Hepatocyte (in vitro differentiated cells): Measurements from ENCODE around the gene GAB1. TPM values are rescaled to one million over a fixed set of nuclear protein-coding genes. Genes with fewer than 3 reads are reported as not detected.
A peak's percentile ranks its signal among the peaks of the same experiment; 100 is the strongest.

Source experiments
- DNase-seq: peaks from one replicate; pipeline ENCODE4 v3.0.0-alpha.2; 2016; ENCODE audit warnings: low spot score
- H2AFZ ChIP-seq: fragments of 200-600 bp; sonication (generic); 2 replicates; pipeline ENCODE4 v1.6.0; 2016; ENCODE audit warnings: antibody characterized with exemption, mild to moderate bottlenecking
- H3K27ac ChIP-seq: fragments of 200-600 bp; sonication (generic); 2 replicates; pipeline ENCODE4 v1.5.1; 2016; ENCODE audit warnings: mild to moderate bottlenecking
- H3K27me3 ChIP-seq: fragments of 200-600 bp; sonication (generic); 2 replicates; pipeline ENCODE4 v1.6.1; 2016
- H3K36me3 ChIP-seq: fragments of 200-600 bp; sonication (generic); replicated peaks from 2 replicates; pipeline ENCODE4 v1.5.1; 2016; ENCODE audit warnings: low read depth; ENCODE audit not compliant: insufficient read depth
- H3K4me1 ChIP-seq: fragments of 200-600 bp; sonication (generic); 2 replicates; pipeline ENCODE4 v1.5.1; 2016; ENCODE audit warnings: mild to moderate bottlenecking, moderate library complexity; ENCODE audit not compliant: insufficient read depth
- H3K4me2 ChIP-seq: fragments of 200-600 bp; sonication (generic); 2 replicates; pipeline ENCODE4 v1.6.0; 2016
- H3K4me3 ChIP-seq: fragments of 200-600 bp; sonication (generic); 2 replicates; pipeline ENCODE4 v1.5.1; 2016; ENCODE audit warnings: mild to moderate bottlenecking
- H3K79me2 ChIP-seq: fragments of 200-600 bp; sonication (generic); 2 replicates; pipeline ENCODE4 v1.6.0; 2017; ENCODE audit warnings: mild to moderate bottlenecking
- H3K9me2 ChIP-seq: fragments of 200-600 bp; sonication (generic); replicated peaks from 2 replicates; pipeline ENCODE4 v1.6.0; 2017; ENCODE audit warnings: mild to moderate bottlenecking; ENCODE audit not compliant: insufficient read depth
- H3K9me3 ChIP-seq: fragments of 200-600 bp; sonication (generic); 2 replicates; pipeline ENCODE4 v1.5.1; 2016; ENCODE audit warnings: low read depth, mild to moderate bottlenecking
- H4K20me1 ChIP-seq: fragments of 200-600 bp; sonication (generic); 2 replicates; pipeline ENCODE4 v1.6.0; 2016; ENCODE audit warnings: mild to moderate bottlenecking; ENCODE audit not compliant: insufficient read depth, poor library complexity, severe bottlenecking
- CTCF ChIP-seq: fragments of 200-600 bp; sonication (generic); IDR thresholded peaks from 2 replicates; pipeline ENCODE4 v1.5.1; 2016; ENCODE audit warnings: antibody characterized with exemption, mild to moderate bottlenecking; ENCODE audit not compliant: poor library complexity
- EZH2 ChIP-seq: fragments of 200-600 bp; sonication (generic); IDR thresholded peaks from 2 replicates; pipeline ENCODE4 v1.6.1; 2016; ENCODE audit warnings: antibody characterized with exemption, mild to moderate bottlenecking, borderline replicate concordance
- EZH2phosphoT487 ChIP-seq: fragments of 200-600 bp; sonication (generic); IDR thresholded peaks from one replicate; pipeline ENCODE4 v1.6.1; 2018; ENCODE audit warnings: antibody characterized with exemption, mild to moderate bottlenecking, low read depth, moderate library complexity; ENCODE audit not compliant: unreplicated experiment, severe bottlenecking
- WGBS: methylation state at CpG from one replicate; pipeline ENCODE4 v1.1.6; 2016; ENCODE audit warnings: low lambda C conversion rate; ENCODE audit errors: missing lambda C conversion rate; 5-methylcytosine and 5-hydroxymethylcytosine counted together
- polyA plus RNA-seq: library from polyadenylated mRNA; unstranded; fragments of >200 nt; fragmentation: Nextera tagmentation; extraction: Ambion mirVana; gene quantifications from 2 replicates; pipeline ENCODE4 v1.2.1, GENCODE V29; 2016
- total RNA-seq: library from RNA; depleted of rRNA; stranded (reverse); fragments of >200 nt; gene quantifications from 2 replicates; pipeline ENCODE4 v1.2.3, GENCODE V29; 2014

Gene GAB1
- total and polyA plus RNA-seq, 2 experiments from 2014 or later, result 10.9 to 30.7 TPM

GRCh38 chr4:143382596-143382995, 45.9 kb downstream of the GAB1 start:
- no peaks in the 10 kb centered on the region for H3K9me3 ChIP-seq
- H3K4me2 ChIP-seq, result peak overlapping the region; percentile 65
- H3K4me1 ChIP-seq, result peaks cover 33% of the 10 kb centered on the region
- H3K4me3 ChIP-seq, result no peak overlapping the region
- H3K79me2 ChIP-seq, result peaks cover 96% of the 10 kb centered on the region
- no peaks in the 10 kb centered on the region for H3K36me3 ChIP-seq
- no peak for DNase-seq
- peaks cover 1% of the 10 kb centered on the region for H4K20me1 ChIP-seq
- H3K27ac ChIP-seq, result peak overlapping the region; percentile 65
- H2AFZ ChIP-seq, result no peak overlapping the region
- no peaks in the 10 kb centered on the region for H3K9me2 ChIP-seq
- H3K27me3 ChIP-seq, result no peaks in the 10 kb centered on the region
- TF ChIP-seq EZH2phosphoT487, result no peak
- no peak for TF ChIP-seq EZH2
- no peak for TF ChIP-seq CTCF
- WGBS, result 23% methylated on average over 4 of the region's 4 CpGs

- Histone ChIP-seq H2AFZ (no peak overlapping the region), H3K79me2 (peaks cover 96% of the 10 kb centered on the region), H3K4me2 (peak overlapping the region; percentile 65), H3K9me2 (no peaks in the 10 kb centered on the region), H3K4me3 (no peak overlapping the region), H3K4me1 (peaks cover 33% of the 10 kb centered on the region), H3K27me3 (no peaks in the 10 kb centered on the region), H3K9me3 (no peaks in the 10 kb centered on the region), H3K27ac (peak overlapping the region; percentile 65), H4K20me1 (no peaks in the 10 kb centered on the region), H3K36me3 (no peaks in the 10 kb centered on the region)
- no peak for DNase-seq
- no peak for TF ChIP-seq EZH2
- no peak for TF ChIP-seq EZH2phosphoT487
- TF ChIP-seq CTCF, result no peak
Observed at GRCh38 chr4:143383005-143383574, 46.4 kb downstream of the GAB1 start.

- no peaks in the 10 kb centered on the region for H3K27me3 ChIP-seq
- no peak overlapping the region for H3K4me3 ChIP-seq
- peaks cover 38% of the 10 kb centered on the region for H3K4me1 ChIP-seq
- no peaks in the 10 kb centered on the region for H3K9me2 ChIP-seq
- no peaks in the 10 kb centered on the region for H3K36me3 ChIP-seq
- H3K27ac ChIP-seq, result no peak overlapping the region
- H4K20me1 ChIP-seq, result no peaks in the 10 kb centered on the region
- TF ChIP-seq EZH2, result no peak
- no peak for TF ChIP-seq CTCF
- TF ChIP-seq EZH2phosphoT487, result no peak
- no peaks in the 10 kb centered on the region for H3K9me3 ChIP-seq
- DNase-seq, result no peak
- WGBS, result 90% methylated on average over 4 of the region's 4 CpGs
- peaks cover 94% of the 10 kb centered on the region for H3K79me2 ChIP-seq
- no peak overlapping the region for H3K4me2 ChIP-seq
- no peak overlapping the region for H2AFZ ChIP-seq
Observed at GRCh38 chr4:143384381-143384994, 47.8 kb downstream of the GAB1 start.
